Gastroesophageal sphincter (tissue), 4 donors: Measurements from ENCODE around the gene CDK12. TPM values are rescaled to one million over a fixed set of nuclear protein-coding genes. Genes with fewer than 3 reads are reported as not detected.

Source experiments
- ATAC-seq: fragments of 150-250 bp; one replicate; pipeline ENCODE4 v1.9.1; 2016; ENCODE audit warnings: mild to moderate bottlenecking, moderate library complexity
- H3K27ac ChIP-seq, 4 donors: fragments of 200-600 bp; sonication (generic) in 3 of 4; 1 replicate in 3 of 4; 2 replicates in 1 of 4; pipeline ENCODE4 v1.5.1; 2016 to 2019
- H3K27me3 ChIP-seq: fragments of 200-600 bp; sonication (generic); one replicate; pipeline ENCODE4 v1.5.1; 2019
- H3K36me3 ChIP-seq, 2 donors: fragments of 200-600 bp; sonication (generic); one replicate each; pipeline ENCODE4 v1.5.1; 2019; ENCODE audit warnings: control low read depth in 1 of 2
- H3K4me1 ChIP-seq, 3 donors: fragments of 200-600 bp; sonication (generic); 1 replicate in 2 of 3; 2 replicates in 1 of 3; pipeline ENCODE4 v1.5.1; 2016 to 2019; ENCODE audit warnings: control low read depth in 2 of 3
- H3K4me3 ChIP-seq, 2 donors: fragments of 200-600 bp; sonication (generic); one replicate each; pipeline ENCODE4 v1.5.1; 2019; ENCODE audit warnings: mild to moderate bottlenecking in 1 of 2, moderate library complexity in 1 of 2
- H3K9me3 ChIP-seq, 3 donors: fragments of 200-600 bp; sonication (generic); one replicate each; pipeline ENCODE4 v1.5.1; 2017 to 2019; ENCODE audit warnings: control low read depth in 2 of 3
- EP300 ChIP-seq: sonication (generic); formaldehyde crosslinking; IDR thresholded peaks from one replicate; pipeline ENCODE4 v1.6.1; 2017; ENCODE audit warnings: antibody characterized with exemption, mild to moderate bottlenecking
- POLR2A ChIP-seq, 2 donors: fragments of 450-650 bp; IDR thresholded peaks; one replicate each; pipeline ENCODE4 v1.6.1; 2017; ENCODE audit warnings: antibody characterized with exemption in 2 of 2, mild to moderate bottlenecking in 2 of 2, moderate library complexity in 1 of 2
- POLR2AphosphoS5 ChIP-seq: sonication (generic); formaldehyde crosslinking; IDR thresholded peaks from one replicate; pipeline ENCODE4 v1.6.1; 2017; ENCODE audit warnings: antibody characterized with exemption
- WGBS, 2 donors: methylation state at CpG; one replicate each; pipeline ENCODE4 v1.1.5; 2018; ENCODE audit warnings: low coverage in 1 of 2; 5-methylcytosine and 5-hydroxymethylcytosine counted together
- total RNA-seq, 4 donors: library from RNA; depleted of rRNA; stranded (reverse); fragments of >200 nt; gene quantifications; one replicate each; pipeline ENCODE4 v1.1.0, GENCODE V29; 2016
- TF ChIP-seq, protein P1 (sequence below), 4 experiments: fragments of 200-600 bp in 2 of 4; fragments of 450-650 bp in 2 of 4; sonication (generic) in 1 of 4; IDR thresholded peaks; one replicate each; pipeline ENCODE4 v1.5.1; 2017 to 2019; ENCODE audit warnings: antibody characterized with exemption in 4 of 4, mild to moderate bottlenecking in 2 of 4, moderate library complexity in 2 of 4

Gene CDK12
- total RNA-seq, 4 donors from 2014 or later, result 29.9 to 47.3 (median 38.2) TPM

DNA sequence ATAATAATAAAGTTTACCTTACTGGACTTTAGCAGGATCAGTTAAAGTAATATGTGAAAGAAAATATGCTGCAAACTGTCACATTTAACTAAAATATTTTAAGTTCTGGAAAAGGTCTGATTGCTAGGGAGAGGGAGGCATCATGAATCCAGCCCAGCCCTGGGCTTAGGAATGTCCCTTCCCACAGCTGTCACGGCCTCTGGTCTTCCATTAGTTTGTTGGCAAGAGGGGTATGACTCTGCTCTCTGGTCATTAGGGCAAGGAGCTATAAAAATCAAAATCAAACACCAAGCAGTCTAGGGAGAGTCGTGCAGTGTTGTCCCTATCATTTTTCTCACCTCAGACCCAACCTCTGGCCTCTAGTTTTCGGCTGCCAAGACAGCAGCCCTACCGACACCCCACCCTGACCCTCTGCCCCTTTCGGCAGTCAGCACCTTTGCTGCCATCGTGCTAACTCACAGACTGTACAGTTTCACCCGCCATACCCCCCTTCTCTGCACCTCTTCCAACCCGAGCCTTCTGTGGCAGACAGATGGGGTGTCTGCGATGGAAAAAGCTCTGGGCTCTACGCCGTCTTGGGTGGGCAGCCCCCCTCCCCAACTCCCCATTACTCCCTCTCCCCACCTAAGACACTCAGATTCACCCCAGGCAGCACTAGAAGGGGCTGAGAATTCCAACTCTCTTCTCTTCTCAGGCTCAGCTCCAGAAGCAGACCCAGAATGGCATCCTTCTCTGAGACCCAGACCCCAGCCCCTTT, 105.0 kb downstream of the CDK12 start:
- TF ChIP-seq POLR2A (IDR thresholded peaks at IDR 0.05) (no peak), EP300 (no peak), POLR2AphosphoS5 (no peak)
- TF ChIP-seq, protein P1, sequence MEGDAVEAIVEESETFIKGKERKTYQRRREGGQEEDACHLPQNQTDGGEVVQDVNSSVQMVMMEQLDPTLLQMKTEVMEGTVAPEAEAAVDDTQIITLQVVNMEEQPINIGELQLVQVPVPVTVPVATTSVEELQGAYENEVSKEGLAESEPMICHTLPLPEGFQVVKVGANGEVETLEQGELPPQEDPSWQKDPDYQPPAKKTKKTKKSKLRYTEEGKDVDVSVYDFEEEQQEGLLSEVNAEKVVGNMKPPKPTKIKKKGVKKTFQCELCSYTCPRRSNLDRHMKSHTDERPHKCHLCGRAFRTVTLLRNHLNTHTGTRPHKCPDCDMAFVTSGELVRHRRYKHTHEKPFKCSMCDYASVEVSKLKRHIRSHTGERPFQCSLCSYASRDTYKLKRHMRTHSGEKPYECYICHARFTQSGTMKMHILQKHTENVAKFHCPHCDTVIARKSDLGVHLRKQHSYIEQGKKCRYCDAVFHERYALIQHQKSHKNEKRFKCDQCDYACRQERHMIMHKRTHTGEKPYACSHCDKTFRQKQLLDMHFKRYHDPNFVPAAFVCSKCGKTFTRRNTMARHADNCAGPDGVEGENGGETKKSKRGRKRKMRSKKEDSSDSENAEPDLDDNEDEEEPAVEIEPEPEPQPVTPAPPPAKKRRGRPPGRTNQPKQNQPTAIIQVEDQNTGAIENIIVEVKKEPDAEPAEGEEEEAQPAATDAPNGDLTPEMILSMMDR (IDR thresholded peaks at IDR 0.05), result no peak
- no peak overlapping the region for H3K4me3 ChIP-seq
- H3K9me3 ChIP-seq, result peaks cover 0 to 4% (median 0%) of the 10 kb centered on the region in 3 donors
- ATAC-seq, result no peak
- 71 to 93% methylated on average over 3 to 9 of the region's 11 CpGs for WGBS, 2 donors
- no peak overlapping the region for H3K27ac ChIP-seq
- no peaks in the 10 kb centered on the region for H3K27me3 ChIP-seq
- H3K4me1 ChIP-seq, result peaks cover 0 to 5% (median 0%) of the 10 kb centered on the region in 3 donors
- peaks cover 0 to 70% of the 10 kb centered on the region in 2 donors for H3K36me3 ChIP-seq

DNA sequence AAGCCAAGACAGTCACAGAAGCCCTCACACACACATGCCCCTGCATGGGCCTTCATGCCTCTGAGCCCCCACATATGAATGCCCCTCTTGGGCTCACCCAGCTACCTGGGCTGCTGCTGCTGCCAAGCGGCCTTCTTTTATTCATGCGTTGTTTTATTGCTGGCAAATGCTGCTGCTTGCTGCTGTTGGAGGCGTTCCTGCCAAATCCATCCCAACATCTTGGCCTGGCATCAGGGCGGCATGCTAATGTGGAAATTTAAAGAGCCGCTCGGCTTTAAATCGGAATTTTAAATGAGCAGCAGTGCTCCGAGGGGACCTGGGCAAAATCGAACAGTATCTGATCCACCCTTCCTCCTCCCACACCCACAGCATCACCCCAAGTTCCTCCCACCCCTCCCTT, 107.4 kb downstream of the CDK12 start:
- Histone ChIP-seq H3K4me1 (peaks cover 0 to 11% (median 4%) of the 10 kb centered on the region in 3 donors), H3K27ac (no peak overlapping the region), H3K4me3 (no peak overlapping the region), H3K36me3 (peaks cover 0 to 61% of the 10 kb centered on the region in 2 donors), H3K27me3 (no peaks in the 10 kb centered on the region), H3K9me3 (peaks cover 0 to 7% (median 0%) of the 10 kb centered on the region in 3 donors)
- no peak for TF ChIP-seq POLR2AphosphoS5
- TF ChIP-seq, protein P1 (IDR thresholded peaks at IDR 0.05), result no peak
- no peak for TF ChIP-seq EP300
- no peak for TF ChIP-seq POLR2A (IDR thresholded peaks at IDR 0.05)
- WGBS, 2 donors, result 63 to 74% methylated on average over 7 to 8 of the region's 9 CpGs
- no peak for ATAC-seq

DNA sequence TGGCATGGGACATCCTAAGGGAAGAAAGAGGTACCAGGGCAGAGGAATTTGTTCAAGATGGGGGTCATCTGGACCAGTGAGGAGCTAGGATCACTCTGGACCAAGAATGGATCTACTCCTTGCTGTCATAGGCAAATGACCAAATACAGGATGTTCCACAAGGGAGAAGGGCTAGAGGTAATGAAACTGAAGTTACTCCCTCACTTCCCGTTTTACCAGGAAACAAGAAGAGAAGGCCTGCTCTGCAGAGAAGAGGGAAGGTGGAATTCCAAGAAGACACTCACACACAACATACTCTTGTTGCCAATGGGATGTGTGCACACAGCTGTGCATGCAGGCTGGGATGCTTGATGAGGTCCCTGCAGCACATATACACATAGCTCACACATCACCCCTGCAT, 107.8 kb downstream of the CDK12 start:
- ATAC-seq, result no peak
- WGBS, 2 donors, result 78% methylated on average over 1 of the region's 1 CpG; no CpG with 5 or more reads in 1 of the 2 donors
- H3K27ac ChIP-seq, result no peak overlapping the region
- H3K4me3 ChIP-seq, result no peak overlapping the region
- no peak for TF ChIP-seq POLR2AphosphoS5
- TF ChIP-seq, protein P1 (IDR thresholded peaks at IDR 0.05), result no peak
- no peak for TF ChIP-seq EP300
- TF ChIP-seq POLR2A (IDR thresholded peaks at IDR 0.05), result no peak
- H3K27me3 ChIP-seq, result no peaks in the 10 kb centered on the region
- H3K9me3 ChIP-seq, result peaks cover 0 to 7% (median 0%) of the 10 kb centered on the region in 3 donors
- peaks cover 0 to 61% of the 10 kb centered on the region in 2 donors for H3K36me3 ChIP-seq
- H3K4me1 ChIP-seq, result peaks cover 0 to 16% (median 7%) of the 10 kb centered on the region in 3 donors

DNA sequence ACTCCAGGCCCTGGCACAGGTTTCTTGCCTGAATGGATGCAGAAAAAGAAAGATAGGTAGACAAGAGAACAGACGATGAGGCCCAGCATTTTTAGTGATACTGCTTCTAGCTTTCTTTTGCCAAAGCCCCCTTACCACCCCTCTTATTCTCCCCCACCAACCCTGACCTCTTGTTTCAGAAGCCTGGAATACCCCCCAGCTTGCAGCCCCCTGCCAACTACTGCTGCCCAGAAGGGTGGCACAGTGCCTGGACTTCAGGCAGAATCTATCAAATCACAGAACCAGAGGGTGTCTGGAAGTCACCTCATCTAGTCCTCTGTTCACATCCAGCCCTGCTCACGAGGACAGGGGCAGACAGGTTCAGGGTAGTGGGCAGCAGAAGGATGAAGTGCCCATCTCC, 110.8 kb downstream of the CDK12 start:
- H3K27me3 ChIP-seq, result no peaks in the 10 kb centered on the region
- 83 to 95% methylated on average over 1 to 2 of the region's 2 CpGs for WGBS, 2 donors
- no peak overlapping the region for H3K4me3 ChIP-seq
- peaks cover 0 to 7% (median 0%) of the 10 kb centered on the region in 3 donors for H3K9me3 ChIP-seq
- H3K4me1 ChIP-seq, result peaks cover 0 to 19% (median 9%) of the 10 kb centered on the region in 3 donors
- peaks cover 0 to 31% of the 10 kb centered on the region in 2 donors for H3K36me3 ChIP-seq
- H3K27ac ChIP-seq, result no peak overlapping the region
- no peak for ATAC-seq
- no peak for TF ChIP-seq EP300
- TF ChIP-seq POLR2A (IDR thresholded peaks at IDR 0.05), result no peak
- no peak for TF ChIP-seq POLR2AphosphoS5
- TF ChIP-seq, protein P1 (IDR thresholded peaks at IDR 0.05), result no peak
